ENCODE measurements around the gene TAOK3. TPM values are rescaled to one million over a fixed set of nuclear protein-coding genes. Genes with fewer than 3 reads are reported as not detected.

Gene TAOK3
- total RNA-seq, 4 donors from 2014 or later = 34.6 to 44.9 (median 39.6) TPM

GRCh38 chr12:118148287-118148686 lies 224.4 kb downstream of the TAOK3 start:
- no peak for DNase-seq (ENCODE audit: extremely low spot score)
- H3K27ac ChIP-seq (replicated peaks in 1 of 4) = no peak overlapping the region
- H3K9me3 ChIP-seq = no peaks in the 10 kb centered on the region
- H3K36me3 ChIP-seq = peaks cover 38 to 90% (median 69%) of the 10 kb centered on the region in 4 donors
- TF ChIP-seq POLR2AphosphoS5 (IDR thresholded peaks at IDR 0.05) = no peak
- TF ChIP-seq POLR2A (IDR thresholded peaks at IDR 0.05; ENCODE audit: low read depth) = no peak
- TF ChIP-seq CTCF (IDR thresholded peaks at IDR 0.05) = no peak
- no peak for TF ChIP-seq EP300 (IDR thresholded peaks at IDR 0.05)
- 95% methylated on average over 5 of the region's 5 CpGs for WGBS
- peaks cover under 1 to 3% (median 2%) of the 10 kb centered on the region in 4 donors for H3K4me1 ChIP-seq
- no peak overlapping the region for H3K4me3 ChIP-seq
- intact Hi-C loops (cut with DNase I) = no loop called here
- no peaks in the 10 kb centered on the region for H3K27me3 ChIP-seq

GRCh38 chr12:118145798-118146156 lies 226.9 kb downstream of the TAOK3 start:
- intact Hi-C loops (cut with DNase I) = no loop called here
- TF ChIP-seq POLR2AphosphoS5 (IDR thresholded peaks at IDR 0.05) = no peak
- no peak for TF ChIP-seq EP300 (IDR thresholded peaks at IDR 0.05)
- TF ChIP-seq CTCF (IDR thresholded peaks at IDR 0.05) = no peak
- TF ChIP-seq POLR2A (IDR thresholded peaks at IDR 0.05; ENCODE audit: low read depth) = no peak
- H3K27me3 ChIP-seq = no peaks in the 10 kb centered on the region
- 89% methylated on average over 9 of the region's 9 CpGs for WGBS
- DNase-seq (ENCODE audit: extremely low spot score) = no peak
- H3K9me3 ChIP-seq = no peaks in the 10 kb centered on the region
- H3K27ac ChIP-seq (replicated peaks in 1 of 4) = no peak overlapping the region
- H3K36me3 ChIP-seq = peaks cover 38 to 95% (median 82%) of the 10 kb centered on the region in 4 donors
- no peak overlapping the region for H3K4me3 ChIP-seq
- H3K4me1 ChIP-seq = peaks cover 5 to 13% (median 8%) of the 10 kb centered on the region in 4 donors

- Histone ChIP-seq H3K4me1 (peaks cover 5 to 13% (median 6%) of the 10 kb centered on the region in 4 donors), H3K27me3 (no peaks in the 10 kb centered on the region), H3K9me3 (no peaks in the 10 kb centered on the region), H3K36me3 (peaks cover 41 to 100% (median 85%) of the 10 kb centered on the region in 4 donors), H3K27ac (replicated peaks in 1 of 4) (no peak overlapping the region), H3K4me3 (no peak overlapping the region)
- no peak for DNase-seq (ENCODE audit: extremely low spot score)
- WGBS = 90% methylated on average over 7 of the region's 7 CpGs
- TF ChIP-seq EP300 (IDR thresholded peaks at IDR 0.05) (no peak), POLR2A (IDR thresholded peaks at IDR 0.05; ENCODE audit: low read depth) (no peak), POLR2AphosphoS5 (IDR thresholded peaks at IDR 0.05) (no peak), CTCF (IDR thresholded peaks at IDR 0.05) (no peak)
- intact Hi-C loops (cut with DNase I) = no loop called here
Observed at GRCh38 chr12:118145113-118145797, 227.5 kb downstream of the TAOK3 start.

- WGBS = 93% methylated on average over 13 of the region's 13 CpGs
- H3K27me3 ChIP-seq = no peaks in the 10 kb centered on the region
- TF ChIP-seq POLR2AphosphoS5 (IDR thresholded peaks at IDR 0.05) = no peak
- TF ChIP-seq EP300 (IDR thresholded peaks at IDR 0.05) = no peak
- TF ChIP-seq POLR2A (IDR thresholded peaks at IDR 0.05; ENCODE audit: low read depth) = no peak
- no peak for TF ChIP-seq CTCF (IDR thresholded peaks at IDR 0.05)
Observed at GRCh38 chr12:118144499-118144898, 228.2 kb downstream of the TAOK3 start.

More at GRCh38 chr12:118144499-118144898, 228.2 kb downstream of the TAOK3 start:
- peaks cover 7 to 17% (median 11%) of the 10 kb centered on the region in 4 donors for H3K4me1 ChIP-seq
- intact Hi-C loops (cut with DNase I) = no loop called here
- H3K36me3 ChIP-seq = peaks cover 49 to 100% (median 89%) of the 10 kb centered on the region in 4 donors
- no peak for DNase-seq (ENCODE audit: extremely low spot score)
- no peak overlapping the region for H3K4me3 ChIP-seq
- H3K27ac ChIP-seq (replicated peaks in 1 of 4) = no peak overlapping the region
- no peaks in the 10 kb centered on the region for H3K9me3 ChIP-seq

Measured in esophagus muscularis mucosa (tissue), 4 donors.